Calu3 (cell line): ENCODE measurements around the gene ZNF775. TPM values are rescaled to one million over a fixed set of nuclear protein-coding genes. Genes with fewer than 3 reads are reported as not detected.

Experiments used
- BruUV-seq: library from RNA; stranded (reverse); fragments of 400-500 nt; replicated peaks from 2 replicates; lab custom pipeline; 2021; lab: Mats Ljungman, UMichigan
- CTCF ChIA-PET: fragments of 300-600 bp; sonication (Branson Sonifier 250); formaldehyde crosslinking; loops from one replicate; lab custom pipeline; 2022; ENCODE audit warnings: antibody characterized with exemption; lab: Charles Lee
- DNase-seq: peaks from one replicate; pipeline ENCODE4 v3.0.0; 2022
- H3K27ac Mint-ChIP-seq: one replicate; pipeline ENCODE4 v1.8.0; 2022; ENCODE audit warnings: mixed read lengths; ENCODE audit not compliant: unreplicated experiment
- H3K27me3 Mint-ChIP-seq: one replicate; pipeline ENCODE4 v1.8.0; 2022; ENCODE audit warnings: mixed read lengths; ENCODE audit not compliant: unreplicated experiment
- H3K36me3 Mint-ChIP-seq: one replicate; pipeline ENCODE4 v1.8.0; 2022; ENCODE audit warnings: mild to moderate bottlenecking, moderate library complexity, mixed read lengths; ENCODE audit not compliant: insufficient read depth, unreplicated experiment
- H3K4me1 Mint-ChIP-seq: one replicate; pipeline ENCODE4 v1.8.0; 2022; ENCODE audit warnings: mild to moderate bottlenecking, low read depth, mixed read lengths; ENCODE audit not compliant: unreplicated experiment
- H3K4me3 Mint-ChIP-seq: one replicate; pipeline ENCODE4 v1.8.0; 2022; ENCODE audit warnings: mild to moderate bottlenecking, low read depth, moderate library complexity, mixed read lengths; ENCODE audit not compliant: unreplicated experiment
- H3K9me3 Mint-ChIP-seq: one replicate; pipeline ENCODE4 v1.8.0; 2022; ENCODE audit warnings: low read depth, mixed read lengths; ENCODE audit not compliant: unreplicated experiment
- intact Hi-C: fragments of 100-400 bp; cut with micrococcal nuclease; formaldehyde crosslinking; loops from one replicate; pipeline ENCODE4 v1.10.0; 2022; ENCODE audit not compliant: unreplicated experiment
- total RNA-seq: library from RNA; stranded (reverse); gene quantifications from 2 replicates; pipeline ENCODE4 v1.2.3, GENCODE V29; 2022
- TF ChIP-seq, protein P1 (sequence below): fragments of 200-600 bp; IDR thresholded peaks from one replicate; pipeline ENCODE4 v1.8.0; 2022; ENCODE audit warnings: antibody characterized with exemption; ENCODE audit not compliant: unreplicated experiment

Gene ZNF775
- total RNA-seq, 1 experiment from 2014 or later: 5.8 TPM

GRCh38 chr7:150435047-150435389, 55.9 kb downstream of the ZNF775 start:
- Mint-ChIP-seq H3K4me1 (no peaks in the 10 kb centered on the region), H3K9me3 (no peaks in the 10 kb centered on the region), H3K36me3 (no peaks in the 10 kb centered on the region), H3K4me3 (no peak overlapping the region), H3K27ac (no peak overlapping the region), H3K27me3 (peaks cover 71% of the 10 kb centered on the region)
- TF ChIP-seq, protein P1, sequence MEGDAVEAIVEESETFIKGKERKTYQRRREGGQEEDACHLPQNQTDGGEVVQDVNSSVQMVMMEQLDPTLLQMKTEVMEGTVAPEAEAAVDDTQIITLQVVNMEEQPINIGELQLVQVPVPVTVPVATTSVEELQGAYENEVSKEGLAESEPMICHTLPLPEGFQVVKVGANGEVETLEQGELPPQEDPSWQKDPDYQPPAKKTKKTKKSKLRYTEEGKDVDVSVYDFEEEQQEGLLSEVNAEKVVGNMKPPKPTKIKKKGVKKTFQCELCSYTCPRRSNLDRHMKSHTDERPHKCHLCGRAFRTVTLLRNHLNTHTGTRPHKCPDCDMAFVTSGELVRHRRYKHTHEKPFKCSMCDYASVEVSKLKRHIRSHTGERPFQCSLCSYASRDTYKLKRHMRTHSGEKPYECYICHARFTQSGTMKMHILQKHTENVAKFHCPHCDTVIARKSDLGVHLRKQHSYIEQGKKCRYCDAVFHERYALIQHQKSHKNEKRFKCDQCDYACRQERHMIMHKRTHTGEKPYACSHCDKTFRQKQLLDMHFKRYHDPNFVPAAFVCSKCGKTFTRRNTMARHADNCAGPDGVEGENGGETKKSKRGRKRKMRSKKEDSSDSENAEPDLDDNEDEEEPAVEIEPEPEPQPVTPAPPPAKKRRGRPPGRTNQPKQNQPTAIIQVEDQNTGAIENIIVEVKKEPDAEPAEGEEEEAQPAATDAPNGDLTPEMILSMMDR: no peak
- CTCF ChIA-PET: no interaction called here
- BruUV-seq: no TSS peak
- DNase-seq: no peak
- intact Hi-C loops: no loop called here

DNA sequence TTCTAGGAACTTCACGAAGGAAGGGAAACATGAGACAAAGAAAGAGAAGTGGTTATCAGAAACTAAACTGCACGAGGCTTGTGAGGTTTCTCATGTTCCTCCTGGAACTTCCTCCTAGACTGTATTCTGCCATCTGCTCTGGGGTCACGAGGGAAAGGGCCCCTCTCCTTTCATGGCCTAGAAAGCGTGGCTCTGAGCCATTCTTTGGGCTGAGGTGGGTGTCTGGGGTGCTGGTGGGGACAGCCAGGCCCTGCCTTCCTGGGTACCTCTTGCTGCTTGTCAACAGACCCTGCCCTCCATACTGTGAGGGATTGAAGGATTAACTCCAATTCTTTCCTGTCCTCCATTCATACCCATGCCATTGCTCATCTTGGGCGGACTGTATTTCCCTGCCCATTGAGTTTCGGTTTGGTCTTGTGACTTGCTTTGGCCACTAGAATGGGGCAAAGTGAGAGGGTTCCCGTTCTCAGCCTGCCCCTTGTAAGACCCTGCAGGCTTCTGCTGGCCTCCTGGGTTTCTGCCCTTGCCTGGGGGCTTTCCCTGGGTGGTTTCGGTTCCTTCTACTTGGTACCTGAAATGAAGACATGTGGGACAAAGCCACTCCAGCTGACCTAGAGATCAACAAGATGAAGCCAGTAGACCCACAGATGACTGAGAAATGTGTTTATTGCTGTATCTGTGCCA, 56.4 kb downstream of the ZNF775 start:
- Mint-ChIP-seq H3K9me3 (no peaks in the 10 kb centered on the region), H3K27ac (no peak overlapping the region), H3K27me3 (peaks cover 71% of the 10 kb centered on the region), H3K36me3 (no peaks in the 10 kb centered on the region), H3K4me1 (no peaks in the 10 kb centered on the region), H3K4me3 (no peak overlapping the region)
- intact Hi-C loops: no loop called here
- CTCF ChIA-PET: no interaction called here
- TF ChIP-seq, protein P1: no peak
- DNase-seq: no peak
- no TSS peak for BruUV-seq

DNA sequence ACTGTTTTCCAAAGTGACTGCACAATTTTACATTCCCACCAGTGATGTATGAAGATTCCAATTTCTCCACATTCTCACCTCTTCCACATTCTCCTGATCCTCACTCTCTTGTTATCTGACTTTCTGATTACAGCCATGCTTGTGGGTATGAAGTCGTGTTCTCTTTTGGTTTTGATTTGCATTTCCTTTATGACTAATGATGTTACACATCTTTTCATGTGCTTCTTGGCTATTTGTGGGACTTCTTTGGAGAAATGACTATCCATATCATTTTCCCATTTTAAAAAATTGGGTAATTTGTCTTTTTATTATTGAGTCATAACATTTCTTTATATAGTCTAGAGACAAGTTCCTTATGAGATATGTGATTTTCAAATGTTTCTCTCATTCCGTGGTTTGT, 60.8 kb downstream of the ZNF775 start:
- TF ChIP-seq, protein P1: no peak
- Mint-ChIP-seq H3K27ac (no peak overlapping the region), H3K4me1 (no peaks in the 10 kb centered on the region), H3K4me3 (no peak overlapping the region), H3K9me3 (peaks cover 8% of the 10 kb centered on the region), H3K27me3 (peaks cover 28% of the 10 kb centered on the region), H3K36me3 (peaks cover 4% of the 10 kb centered on the region)
- no peak for DNase-seq
- CTCF ChIA-PET: no interaction called here
- intact Hi-C loops: no loop called here
- no TSS peak for BruUV-seq

DNA sequence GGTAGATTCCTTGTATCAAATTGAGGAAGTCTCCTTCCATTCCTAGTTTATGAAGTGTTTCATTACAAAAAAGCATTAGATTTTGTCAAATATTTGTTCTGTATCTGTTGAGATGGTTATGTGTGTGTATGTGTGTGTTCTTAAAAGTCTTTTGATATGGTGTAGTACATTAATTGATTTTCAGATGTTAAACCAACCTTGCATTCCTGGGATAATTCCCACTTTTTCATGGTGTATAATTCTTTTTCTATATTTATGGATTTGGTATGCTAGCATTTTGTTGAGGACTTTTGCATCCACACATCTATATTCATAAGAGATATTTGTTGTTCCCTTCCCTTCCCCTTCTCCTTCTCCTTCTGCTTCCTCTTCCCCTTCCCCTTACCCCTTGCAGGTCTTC, 62.4 kb downstream of the ZNF775 start:
- TF ChIP-seq, protein P1: no peak

More for the DNA sequence above, 62.4 kb downstream of the ZNF775 start:
- no peak overlapping the region for H3K27ac Mint-ChIP-seq
- peaks cover 4% of the 10 kb centered on the region for H3K36me3 Mint-ChIP-seq
- H3K27me3 Mint-ChIP-seq: peaks cover 25% of the 10 kb centered on the region
- intact Hi-C loops: no loop called here
- no peak for DNase-seq
- no peaks in the 10 kb centered on the region for H3K4me1 Mint-ChIP-seq
- H3K9me3 Mint-ChIP-seq: peaks cover 8% of the 10 kb centered on the region
- CTCF ChIA-PET: no interaction called here
- H3K4me3 Mint-ChIP-seq: no peak overlapping the region
- BruUV-seq: no TSS peak
